Measurements from ENCODE around the gene VPS13C.

VPS13C gene

GRCh38 chr15:62047282-62047827, 12.9 kb downstream of the VPS13C start:
- no peak overlapping the region for H2BK15ac ChIP-seq (ENCODE audit: low read depth, poor library complexity, severe bottlenecking)
- WGBS, result 100% methylated on average over 2 of the region's 2 CpGs
- no peak overlapping the region for H4K91ac ChIP-seq (ENCODE audit: low read length)
- no peaks in the 10 kb centered on the region for H3K4me1 ChIP-seq (ENCODE audit: control insufficient read depth, insufficient read depth, low read depth, low read length)
- no peak overlapping the region for H3K4me3 ChIP-seq (ENCODE audit: insufficient read depth in 1 of 2, low read depth in 1 of 2, low read length in 2 of 2)
- H3K27ac ChIP-seq (ENCODE audit: low read length, poor library complexity, severe bottlenecking), result no peak overlapping the region
- no peak overlapping the region for H2AFZ ChIP-seq (ENCODE audit: low read depth, low read length)
- no peak overlapping the region for H2AK5ac ChIP-seq (ENCODE audit: low read length, severe bottlenecking)
- no peak overlapping the region for H3K4me2 ChIP-seq (ENCODE audit: low read length, poor library complexity, severe bottlenecking)
- H3K4ac ChIP-seq (ENCODE audit: low read depth in 1 of 2, low read length in 2 of 2), result no peak overlapping the region
- no peak overlapping the region for H2BK5ac ChIP-seq (ENCODE audit: low read depth, low read length, poor library complexity, severe bottlenecking)
- no peaks in the 10 kb centered on the region for H3K9me3 ChIP-seq (ENCODE audit: control insufficient read depth, low read length)
- no peak overlapping the region for H3K18ac ChIP-seq (ENCODE audit: low read depth in 1 of 2, low read length in 2 of 2)
- no peak overlapping the region for H3K23ac ChIP-seq (ENCODE audit: low read length in 2 of 2)
- H2BK120ac ChIP-seq (ENCODE audit: low read depth, low read length), result no peak overlapping the region
- no peaks in the 10 kb centered on the region for H3K27me3 ChIP-seq (ENCODE audit: control insufficient read depth in 1 of 2, insufficient read depth in 1 of 2, low read length in 2 of 2)
- DNase-seq, result no peak
- H4K8ac ChIP-seq (ENCODE audit: low read length), result no peak overlapping the region
- H3K36me3 ChIP-seq (ENCODE audit: control insufficient read depth in 1 of 2, insufficient read depth in 2 of 2, low read depth in 1 of 2, low read length in 2 of 2), result peaks cover 0 to 2% of the 10 kb centered on the region in 2 experiments
- no peak overlapping the region for H2BK12ac ChIP-seq (ENCODE audit: low read length in 2 of 2)
- no peak overlapping the region for H3K14ac ChIP-seq (ENCODE audit: low read length in 2 of 2)
- H3K9ac ChIP-seq (ENCODE audit: low read length), result no peak overlapping the region
- H3K79me1 ChIP-seq (replicated peaks; ENCODE audit: low read length, poor library complexity, severe bottlenecking), result peaks cover 12% of the 10 kb centered on the region

GRCh38 chr15:62046078-62046743, 14.0 kb downstream of the VPS13C start:
- no peaks in the 10 kb centered on the region for H3K4me1 ChIP-seq (ENCODE audit: control insufficient read depth, insufficient read depth, low read depth, low read length)
- no peaks in the 10 kb centered on the region for H3K9me3 ChIP-seq (ENCODE audit: control insufficient read depth, low read length)
- WGBS, result 94% methylated on average over 2 of the region's 5 CpGs
- no peaks in the 10 kb centered on the region for H3K27me3 ChIP-seq (ENCODE audit: control insufficient read depth in 1 of 2, insufficient read depth in 1 of 2, low read length in 2 of 2)
- H3K18ac ChIP-seq (ENCODE audit: low read depth in 1 of 2, low read length in 2 of 2), result no peak overlapping the region
- H2BK15ac ChIP-seq (ENCODE audit: low read depth, poor library complexity, severe bottlenecking), result no peak overlapping the region
- no peak overlapping the region for H4K8ac ChIP-seq (ENCODE audit: low read length)
- H3K23ac ChIP-seq (ENCODE audit: low read length in 2 of 2), result no peak overlapping the region
- H2BK120ac ChIP-seq (ENCODE audit: low read depth, low read length), result no peak overlapping the region
- no peak overlapping the region for H3K4me3 ChIP-seq (ENCODE audit: insufficient read depth in 1 of 2, low read depth in 1 of 2, low read length in 2 of 2)
- no peak overlapping the region for H3K4ac ChIP-seq (ENCODE audit: low read depth in 1 of 2, low read length in 2 of 2)
- no peak overlapping the region for H3K14ac ChIP-seq (ENCODE audit: low read length in 2 of 2)
- H2BK5ac ChIP-seq (ENCODE audit: low read depth, low read length, poor library complexity, severe bottlenecking), result no peak overlapping the region
- peaks cover 0 to 5% of the 10 kb centered on the region in 2 experiments for H3K36me3 ChIP-seq (ENCODE audit: control insufficient read depth in 1 of 2, insufficient read depth in 2 of 2, low read depth in 1 of 2, low read length in 2 of 2)
- H3K79me1 ChIP-seq (replicated peaks; ENCODE audit: low read length, poor library complexity, severe bottlenecking), result peaks cover 9% of the 10 kb centered on the region
- no peak overlapping the region for H2BK12ac ChIP-seq (ENCODE audit: low read length in 2 of 2)
- H3K4me2 ChIP-seq (ENCODE audit: low read length, poor library complexity, severe bottlenecking), result no peak overlapping the region
- DNase-seq, result no peak
- no peak overlapping the region for H2AFZ ChIP-seq (ENCODE audit: low read depth, low read length)
- no peak overlapping the region for H2AK5ac ChIP-seq (ENCODE audit: low read length, severe bottlenecking)
- H3K27ac ChIP-seq (ENCODE audit: low read length, poor library complexity, severe bottlenecking), result no peak overlapping the region
- H3K9ac ChIP-seq (ENCODE audit: low read length), result no peak overlapping the region
- no peak overlapping the region for H4K91ac ChIP-seq (ENCODE audit: low read length)

GRCh38 chr15:62035256-62035924, 24.9 kb downstream of the VPS13C start:
- Histone ChIP-seq H2BK120ac (ENCODE audit: low read depth, low read length) (no peak overlapping the region), H3K27me3 (ENCODE audit: control insufficient read depth in 1 of 2, insufficient read depth in 1 of 2, low read length in 2 of 2) (no peaks in the 10 kb centered on the region), H3K23ac (ENCODE audit: low read length in 2 of 2) (no peak overlapping the region), H2BK12ac (ENCODE audit: low read length in 2 of 2) (no peak overlapping the region), H4K91ac (ENCODE audit: low read length) (no peak overlapping the region), H3K4ac (ENCODE audit: low read depth in 1 of 2, low read length in 2 of 2) (no peak overlapping the region), H3K14ac (ENCODE audit: low read length in 2 of 2) (no peak overlapping the region), H3K4me2 (ENCODE audit: low read length, poor library complexity, severe bottlenecking) (no peak overlapping the region), H3K79me1 (replicated peaks; ENCODE audit: low read length, poor library complexity, severe bottlenecking) (peaks cover 3% of the 10 kb centered on the region), H3K4me3 (ENCODE audit: insufficient read depth in 1 of 2, low read depth in 1 of 2, low read length in 2 of 2) (no peak overlapping the region), H2BK15ac (ENCODE audit: low read depth, poor library complexity, severe bottlenecking) (no peak overlapping the region), H4K8ac (ENCODE audit: low read length) (no peak overlapping the region), H2AFZ (ENCODE audit: low read depth, low read length) (no peak overlapping the region), H3K27ac (ENCODE audit: low read length, poor library complexity, severe bottlenecking) (peak overlapping the region; percentile 57), H2BK5ac (ENCODE audit: low read depth, low read length, poor library complexity, severe bottlenecking) (no peak overlapping the region), H3K36me3 (ENCODE audit: control insufficient read depth in 1 of 2, insufficient read depth in 2 of 2, low read depth in 1 of 2, low read length in 2 of 2) (peaks cover 3 to 41% of the 10 kb centered on the region in 2 experiments), H2AK5ac (ENCODE audit: low read length, severe bottlenecking) (no peak overlapping the region), H3K4me1 (ENCODE audit: control insufficient read depth, insufficient read depth, low read depth, low read length) (peaks cover 1% of the 10 kb centered on the region), H3K9ac (ENCODE audit: low read length) (no peak overlapping the region), H3K18ac (ENCODE audit: low read depth in 1 of 2, low read length in 2 of 2) (no peak overlapping the region), H3K9me3 (ENCODE audit: control insufficient read depth, low read length) (no peaks in the 10 kb centered on the region)
- DNase-seq, result peak; percentile 35
- no CpG with 5 or more reads among the region's 2 CpGs for WGBS

- 94% methylated on average over 4 of the region's 5 CpGs for WGBS
These were observed 32.3 kb downstream of the VPS13C start for GRCh38 chr15:62027916-62028315.

More at GRCh38 chr15:62027916-62028315, 32.3 kb downstream of the VPS13C start:
- no peak overlapping the region for H2BK5ac ChIP-seq (ENCODE audit: low read depth, low read length, poor library complexity, severe bottlenecking)
- peaks cover 2 to 35% of the 10 kb centered on the region in 2 experiments for H3K36me3 ChIP-seq (ENCODE audit: control insufficient read depth in 1 of 2, insufficient read depth in 2 of 2, low read depth in 1 of 2, low read length in 2 of 2)
- H2BK15ac ChIP-seq (ENCODE audit: low read depth, poor library complexity, severe bottlenecking), result no peak overlapping the region
- H2AK5ac ChIP-seq (ENCODE audit: low read length, severe bottlenecking), result no peak overlapping the region
- no peak overlapping the region for H3K14ac ChIP-seq (ENCODE audit: low read length in 2 of 2)
- H3K4me2 ChIP-seq (ENCODE audit: low read length, poor library complexity, severe bottlenecking), result no peak overlapping the region
- no peak overlapping the region for H3K27ac ChIP-seq (ENCODE audit: low read length, poor library complexity, severe bottlenecking)
- H3K4me3 ChIP-seq (ENCODE audit: insufficient read depth in 1 of 2, low read depth in 1 of 2, low read length in 2 of 2), result no peak overlapping the region
- no peak overlapping the region for H3K9ac ChIP-seq (ENCODE audit: low read length)
- no peak for DNase-seq
- no peak overlapping the region for H4K8ac ChIP-seq (ENCODE audit: low read length)
- no peak overlapping the region for H3K18ac ChIP-seq (ENCODE audit: low read depth in 1 of 2, low read length in 2 of 2)
- H4K91ac ChIP-seq (ENCODE audit: low read length), result no peak overlapping the region
- no peak overlapping the region for H3K23ac ChIP-seq (ENCODE audit: low read length in 2 of 2)
- H3K4ac ChIP-seq (ENCODE audit: low read depth in 1 of 2, low read length in 2 of 2), result no peak overlapping the region
- H2BK12ac ChIP-seq (ENCODE audit: low read length in 2 of 2), result no peak overlapping the region
- H3K9me3 ChIP-seq (ENCODE audit: control insufficient read depth, low read length), result no peaks in the 10 kb centered on the region
- no peak overlapping the region for H2AFZ ChIP-seq (ENCODE audit: low read depth, low read length)
- H2BK120ac ChIP-seq (ENCODE audit: low read depth, low read length), result no peak overlapping the region
- H3K79me1 ChIP-seq (replicated peaks; ENCODE audit: low read length, poor library complexity, severe bottlenecking), result peaks cover 7% of the 10 kb centered on the region
- H3K27me3 ChIP-seq (ENCODE audit: control insufficient read depth in 1 of 2, insufficient read depth in 1 of 2, low read length in 2 of 2), result no peaks in the 10 kb centered on the region
- H3K4me1 ChIP-seq (ENCODE audit: control insufficient read depth, insufficient read depth, low read depth, low read length), result no peaks in the 10 kb centered on the region
